Stimulated activated CD4-positive, alpha-beta T cell treated with anti-CD3 and anti-CD28 coated beads, Interleukin-4, amount 100 ng/mL, for 1 hour (primary cell): Measurements from ENCODE around the gene ABHD12.

Source experiments
- DNase-seq: peaks from one replicate; pipeline ENCODE4 v3.0.0-alpha.2; 2020

Gene ABHD12

DNA sequence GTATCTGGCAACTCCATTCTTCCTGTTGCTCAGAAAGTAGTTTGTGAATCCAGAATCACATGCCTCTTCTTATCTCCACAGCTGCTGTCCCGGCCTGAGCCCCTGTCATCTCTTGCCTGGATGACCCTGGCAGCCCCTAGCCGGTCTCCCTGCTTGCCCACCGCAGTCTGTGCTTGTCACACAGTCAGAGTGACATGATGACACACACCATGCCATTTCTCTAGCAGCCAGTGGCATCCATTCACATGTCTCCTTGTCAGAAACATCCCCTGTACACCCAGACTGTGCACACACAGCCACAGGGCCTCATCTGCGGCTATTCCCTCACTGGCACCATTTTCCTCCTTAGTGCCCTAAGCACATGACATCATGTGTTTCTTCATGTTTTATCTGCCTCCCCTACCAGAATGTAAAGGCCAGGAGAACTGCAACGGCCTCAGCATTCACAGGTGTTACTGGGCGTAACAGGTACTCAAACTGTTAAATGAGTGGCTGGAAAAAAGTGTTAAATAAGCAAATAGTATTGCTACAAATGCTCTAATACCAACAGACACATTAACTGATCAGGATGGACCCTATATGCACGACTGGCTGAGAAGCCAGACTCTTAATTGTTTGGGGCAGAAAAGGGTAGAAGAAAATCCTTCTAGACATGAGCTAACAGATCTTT lies 9.6 kb downstream of the ABHD12 start:
- no peak for DNase-seq

DNA sequence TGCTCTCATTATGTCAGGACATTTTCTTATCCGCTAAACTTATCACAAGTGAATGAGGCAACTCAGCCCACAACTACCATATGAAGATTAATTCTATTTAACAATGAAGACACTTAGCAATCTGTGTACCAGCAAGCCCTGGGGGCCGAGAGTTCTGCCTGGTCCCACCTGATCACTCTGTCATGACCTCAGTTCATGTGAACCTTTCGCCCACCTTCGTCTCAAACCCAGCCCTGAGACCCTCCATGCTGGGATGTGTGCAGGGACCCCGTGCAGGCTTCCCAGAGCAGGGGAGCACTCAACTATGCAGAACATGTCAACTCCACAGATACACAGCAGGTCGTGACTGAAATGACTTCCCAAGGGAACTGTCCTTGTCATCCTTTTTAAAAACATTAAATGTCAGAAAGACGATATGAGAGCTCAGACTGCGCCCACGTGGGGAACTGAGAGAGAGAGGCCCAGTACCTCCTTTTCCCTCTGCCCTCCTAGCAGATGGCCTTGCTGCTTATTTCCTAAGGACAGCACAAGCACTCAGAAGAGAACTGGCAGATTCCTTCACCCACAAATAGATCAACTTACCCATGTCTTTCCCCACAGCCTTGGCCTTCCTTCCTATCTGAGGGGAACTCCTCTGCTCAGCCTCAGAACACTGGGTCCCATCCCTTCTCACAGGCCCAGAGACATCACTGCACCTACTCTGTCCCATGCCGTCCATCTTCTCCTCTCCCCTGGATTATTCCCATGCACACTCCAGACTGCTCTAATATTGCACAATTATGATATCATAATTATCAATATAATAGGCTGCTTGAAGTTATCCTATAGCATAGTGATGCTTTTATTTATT lies 11.5 kb downstream of the ABHD12 start:
- DNase-seq: no peak

DNA sequence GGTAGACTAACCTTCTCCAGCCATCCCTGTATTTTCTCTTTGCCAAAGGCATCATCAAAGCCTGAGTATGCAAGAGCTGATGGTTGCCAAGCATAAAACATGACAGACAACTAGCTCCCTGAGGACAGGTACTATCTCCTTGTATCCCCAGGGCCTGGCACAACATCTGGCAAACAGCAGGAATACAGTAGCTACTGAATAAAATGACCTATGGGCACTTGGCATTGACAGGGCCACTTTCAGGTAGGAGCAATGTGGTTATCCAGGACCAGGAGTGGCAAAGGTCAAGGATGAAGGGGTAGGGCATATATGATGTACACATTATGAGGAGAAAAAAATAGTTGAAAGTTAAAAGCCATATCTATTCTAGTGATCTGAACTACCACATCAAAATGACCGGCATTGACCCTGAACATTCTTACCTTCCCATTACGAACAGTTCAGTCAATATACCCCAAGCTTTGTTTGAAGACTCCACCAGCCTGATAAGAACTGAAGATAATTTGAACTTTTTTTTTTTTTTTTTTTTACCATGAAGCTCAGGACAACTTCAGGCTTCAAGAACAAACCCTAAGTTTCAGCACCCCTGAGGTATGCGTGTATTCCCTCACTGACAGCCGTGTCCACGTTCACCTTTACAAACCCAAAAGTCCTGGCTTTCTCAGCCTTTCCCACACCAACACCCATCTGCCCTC lies 12.3 kb downstream of the ABHD12 start:
- no peak for DNase-seq

DNA sequence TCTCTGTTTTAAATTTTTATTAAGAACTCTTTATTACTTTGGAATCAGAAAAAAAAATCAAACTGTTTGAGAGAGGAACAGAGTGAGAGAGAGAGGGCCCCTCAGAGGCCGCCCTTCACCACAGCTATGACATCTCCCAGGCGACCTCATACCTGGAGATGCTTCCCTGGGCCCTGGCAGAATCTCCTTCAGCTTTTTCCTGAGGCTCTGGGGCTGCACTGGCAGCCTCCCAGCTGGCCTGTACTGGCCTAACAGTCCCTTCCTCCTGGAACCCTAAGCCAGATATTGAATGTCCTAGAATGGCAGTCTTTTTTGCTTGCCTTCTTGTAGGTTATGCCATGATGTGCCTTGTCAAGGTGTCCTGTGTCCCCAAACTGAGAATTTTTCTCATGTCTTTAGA lies 13.7 kb downstream of the ABHD12 start:
- DNase-seq: no peak

DNA sequence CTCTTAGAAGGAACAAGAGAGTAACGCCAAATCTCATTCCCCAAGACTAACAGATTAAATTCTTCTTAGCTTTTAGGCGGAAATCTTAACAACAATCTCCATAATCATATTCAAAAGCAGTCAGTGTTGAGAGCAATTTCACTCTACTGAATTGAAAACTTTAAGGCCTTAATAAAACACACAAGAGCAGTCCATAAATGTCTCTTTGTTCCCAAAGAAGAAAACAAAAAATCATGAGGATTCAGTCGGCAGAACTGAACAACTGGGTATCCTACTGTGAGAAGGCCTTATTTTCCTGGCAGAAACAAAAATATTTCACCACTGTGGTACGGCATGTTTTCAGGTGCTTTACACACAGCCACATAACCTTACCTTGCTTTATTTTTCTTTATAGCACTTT lies 14.4 kb downstream of the ABHD12 start:
- DNase-seq: no peak

DNA sequence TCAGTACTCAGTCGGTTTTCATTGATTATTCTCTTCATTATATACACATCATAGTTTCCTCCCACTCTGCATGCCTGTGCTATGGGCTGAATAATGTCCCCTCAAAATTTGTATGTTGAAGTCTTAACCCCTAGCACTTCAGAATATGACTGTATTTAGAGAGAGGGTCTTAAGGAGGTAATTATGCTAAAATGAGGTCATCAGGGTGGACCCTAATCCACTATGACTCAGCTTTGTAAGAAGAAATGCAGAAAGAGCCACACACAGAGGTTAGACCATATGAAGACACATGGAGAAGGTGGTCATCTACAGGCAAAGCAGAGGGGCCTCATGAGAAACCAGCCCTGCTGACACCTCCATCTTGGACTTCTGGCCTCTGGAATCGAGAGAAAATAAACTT lies 15.8 kb downstream of the ABHD12 start:
- no peak for DNase-seq

DNA sequence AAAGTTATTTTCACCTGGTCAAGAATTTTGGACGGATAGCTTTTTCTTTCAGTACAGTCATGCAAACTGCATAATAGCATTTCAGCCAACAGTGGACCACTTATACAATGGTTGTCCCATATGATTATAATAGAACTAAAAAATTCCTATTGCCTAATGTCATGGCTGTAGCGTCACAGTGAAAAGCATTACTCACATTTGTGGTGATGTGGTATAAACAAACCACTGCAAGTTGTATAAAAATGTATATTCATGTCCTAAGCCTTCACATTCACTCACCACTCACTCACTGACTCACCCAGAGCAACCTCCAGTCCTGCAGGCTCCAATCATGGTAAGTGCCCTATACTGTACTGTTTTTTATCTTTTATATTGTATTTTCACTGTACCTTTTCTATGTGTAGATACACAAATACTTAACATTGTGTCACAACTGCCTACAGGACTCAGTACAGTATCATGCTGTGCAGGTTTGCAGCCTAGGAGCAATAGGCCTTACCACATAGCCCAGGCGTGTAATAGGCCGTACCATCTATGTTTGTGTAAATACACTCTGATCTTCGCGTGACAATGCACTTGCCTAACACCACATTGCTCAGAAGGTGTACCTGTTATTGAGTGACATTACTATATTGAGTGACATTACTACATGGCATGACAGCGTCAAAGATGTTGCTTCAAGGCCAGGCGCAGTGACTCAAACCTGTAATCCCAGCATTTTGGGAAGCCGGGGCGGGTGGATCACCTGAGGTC lies 17.9 kb downstream of the ABHD12 start:
- DNase-seq: no peak

DNA sequence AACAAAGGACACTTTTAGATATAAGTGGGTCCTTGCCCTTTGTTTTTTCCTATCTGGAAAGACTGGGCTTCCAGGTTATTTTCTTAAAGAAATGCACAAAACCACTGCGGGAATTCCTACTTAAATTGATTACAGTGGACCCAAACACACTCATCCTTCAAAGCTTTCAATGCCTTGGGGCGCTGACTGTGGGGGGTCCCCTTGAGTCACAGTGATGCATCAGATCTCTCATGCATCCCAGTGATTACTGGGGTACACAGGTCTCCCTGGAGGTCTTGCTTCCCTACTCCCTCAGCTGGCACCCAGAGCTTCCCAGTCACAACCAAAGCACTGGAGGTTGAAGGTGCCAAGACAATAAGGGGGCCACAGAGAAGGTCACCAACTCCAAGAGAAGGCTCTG lies 20.7 kb downstream of the ABHD12 start:
- no peak for DNase-seq

DNA sequence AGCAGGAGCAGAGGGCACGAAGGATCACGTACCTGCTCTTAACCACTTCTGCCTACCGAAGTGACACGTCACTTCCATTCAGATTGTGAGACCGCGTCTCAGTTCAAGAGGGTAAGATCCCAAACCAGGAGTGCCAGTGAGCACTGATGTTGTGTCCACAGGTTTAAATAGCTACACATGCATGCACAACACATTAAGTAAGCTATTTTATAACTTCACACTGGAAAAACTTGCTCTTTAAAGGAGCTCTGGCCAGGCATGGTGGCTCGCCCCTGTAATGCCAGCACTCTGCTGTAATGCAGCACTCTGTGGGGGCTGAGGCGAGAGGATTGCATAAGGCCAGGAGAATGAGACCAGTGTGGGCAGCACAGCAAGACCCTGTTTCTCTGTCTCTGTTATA lies 21.1 kb downstream of the ABHD12 start:
- no peak for DNase-seq

DNA sequence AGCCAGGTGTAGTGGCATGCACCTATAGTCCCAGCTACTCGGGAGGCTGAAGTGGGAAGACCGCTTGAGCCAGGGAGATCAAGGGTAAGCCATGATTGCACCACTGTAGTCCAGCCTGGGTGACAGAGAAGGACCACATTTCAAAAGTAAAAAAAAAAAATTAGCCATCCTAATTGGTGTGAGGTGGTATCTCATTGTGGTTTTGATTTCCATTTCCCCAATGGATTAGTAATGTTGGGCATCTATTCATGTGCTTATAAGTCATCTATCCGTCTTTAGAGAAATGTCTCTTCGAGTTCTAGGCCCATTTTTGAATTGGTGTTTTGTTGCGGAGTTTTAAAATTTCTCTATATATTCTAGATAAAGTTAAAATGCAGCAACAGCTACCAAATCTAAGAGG lies 21.7 kb downstream of the ABHD12 start:
- DNase-seq: no peak

DNA sequence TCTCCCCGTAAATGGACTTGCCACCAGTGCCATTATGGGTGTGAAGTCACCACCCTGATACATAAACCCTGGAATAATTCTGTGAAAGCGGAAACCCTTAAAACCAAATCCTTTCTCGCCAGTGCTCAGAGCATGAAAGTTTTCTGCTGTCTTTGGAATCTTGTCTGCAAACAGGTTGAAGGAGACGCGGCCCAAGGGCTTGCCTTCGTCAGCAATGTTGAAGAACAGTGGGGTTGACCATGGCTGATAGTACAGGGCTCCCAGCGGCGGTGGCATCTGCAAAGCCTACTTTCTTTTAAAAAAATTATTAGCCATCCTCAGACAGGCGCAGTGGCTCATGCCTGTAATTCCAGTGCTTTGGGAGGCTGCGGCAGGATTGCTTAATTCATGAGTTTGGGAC lies 22.1 kb downstream of the ABHD12 start:
- DNase-seq: no peak

DNA sequence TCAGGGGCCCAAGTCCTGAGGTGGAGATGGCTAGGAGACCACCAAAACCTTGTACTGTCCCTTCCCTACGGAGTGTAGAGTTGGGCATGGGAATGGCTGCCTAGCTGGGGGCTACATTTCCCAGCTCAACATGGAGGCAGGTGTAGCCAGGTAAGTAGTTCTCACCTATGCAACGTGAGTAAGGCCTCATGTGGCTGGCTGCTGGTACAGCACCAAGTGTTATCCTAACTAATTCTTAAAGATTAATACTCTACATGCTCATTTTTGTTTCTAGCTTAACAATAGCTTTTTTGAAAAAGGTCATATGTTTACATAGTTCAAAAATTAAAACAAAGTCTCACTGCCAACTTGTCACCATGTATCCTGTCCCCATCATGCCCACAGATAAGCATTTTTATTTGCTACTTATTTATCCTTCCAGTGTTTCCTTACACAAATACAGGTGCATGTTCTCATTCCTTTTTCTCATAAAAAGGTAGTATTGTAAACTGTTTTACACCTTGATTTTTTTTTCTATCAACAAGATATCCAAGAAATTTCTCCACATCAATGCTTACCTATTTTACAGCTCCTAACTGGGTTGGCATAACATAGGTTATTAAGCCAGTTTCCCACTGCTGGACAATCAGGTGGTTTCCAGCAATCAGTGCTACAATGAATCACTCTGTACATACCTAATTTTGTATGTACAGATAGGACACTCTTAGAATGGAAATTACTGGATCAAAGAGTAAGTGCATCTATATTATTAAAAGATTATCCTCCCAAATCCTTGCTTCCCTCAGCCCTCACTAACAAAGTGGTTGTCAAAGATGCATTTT lies 25.5 kb downstream of the ABHD12 start:
- no peak for DNase-seq

DNA sequence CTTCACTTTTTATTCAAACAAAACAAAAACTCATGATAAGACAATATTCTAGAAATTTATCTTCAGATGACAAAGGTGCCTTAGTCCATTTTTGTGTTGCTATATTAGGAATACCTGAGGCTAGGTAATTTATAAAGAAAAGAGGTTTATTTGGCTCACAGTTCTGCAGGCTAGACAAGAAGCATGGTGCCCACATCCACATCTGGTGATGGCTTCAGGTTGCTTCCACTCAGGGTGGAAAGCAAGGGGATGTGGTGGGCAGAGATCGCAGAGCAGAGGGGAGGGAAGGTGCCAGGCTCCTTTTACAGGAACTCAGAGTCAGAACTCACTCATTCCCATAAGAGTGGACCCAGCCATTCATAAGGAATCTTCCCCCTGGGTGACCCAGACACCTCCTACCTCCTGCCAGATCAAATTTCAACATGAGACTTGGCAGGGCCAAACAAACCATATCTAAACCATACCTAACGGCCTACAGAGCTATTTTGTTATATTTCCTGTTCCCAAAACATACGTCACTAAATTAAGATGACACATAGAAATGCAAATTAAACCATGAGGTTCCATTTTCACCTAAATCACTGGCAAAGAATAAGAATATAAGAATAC lies 26.4 kb downstream of the ABHD12 start:
- no peak for DNase-seq

DNA sequence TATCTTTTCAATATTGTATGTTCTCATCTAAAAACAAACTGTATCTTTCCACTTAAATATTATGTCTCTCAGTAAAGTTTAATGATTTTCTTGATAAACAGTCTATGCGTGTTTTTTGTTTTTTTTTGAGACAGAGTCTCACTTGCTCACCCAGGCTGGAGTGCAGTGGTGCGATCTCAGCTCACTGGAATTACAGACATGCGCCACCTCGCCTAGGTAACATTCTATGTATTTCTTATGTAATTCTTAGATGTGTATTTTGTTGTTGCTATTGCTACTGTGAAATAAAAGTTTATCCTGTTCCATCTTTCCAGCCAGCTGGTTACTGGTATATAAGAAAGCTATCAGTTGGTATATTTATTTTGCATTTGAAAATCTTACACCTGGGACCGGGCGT lies 29.4 kb downstream of the ABHD12 start:
- no peak for DNase-seq

DNA sequence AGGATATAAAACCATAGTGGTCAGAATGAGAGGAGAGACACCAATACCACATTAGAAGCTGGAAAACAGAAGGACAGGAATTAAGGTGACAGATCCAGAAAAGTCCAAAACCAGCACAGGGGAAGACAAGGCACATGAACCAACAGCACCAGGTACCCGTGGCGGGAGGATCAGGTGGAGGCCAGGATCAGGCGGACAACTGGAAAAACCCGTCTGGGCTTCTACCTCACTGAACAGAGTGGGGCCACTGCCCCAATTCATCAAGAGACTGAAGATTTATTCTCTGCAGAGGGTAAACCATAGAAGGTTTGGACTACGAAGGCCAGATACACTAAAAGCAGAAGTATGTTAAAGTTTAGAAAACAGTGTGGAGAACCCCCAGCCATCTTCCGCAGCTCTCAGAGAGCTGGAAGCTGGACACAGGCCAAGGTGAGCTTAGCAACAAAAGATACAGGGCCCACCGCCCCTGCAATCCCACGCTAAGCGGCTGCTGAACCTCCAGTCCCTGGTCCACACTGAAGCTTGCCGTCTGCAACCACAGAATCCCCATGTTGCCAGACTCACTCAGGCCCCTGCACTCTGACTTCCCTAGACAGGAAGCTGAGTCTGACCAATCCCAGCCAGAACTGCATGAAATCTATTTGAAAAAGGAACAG lies 29.9 kb downstream of the ABHD12 start:
- DNase-seq: no peak

DNA sequence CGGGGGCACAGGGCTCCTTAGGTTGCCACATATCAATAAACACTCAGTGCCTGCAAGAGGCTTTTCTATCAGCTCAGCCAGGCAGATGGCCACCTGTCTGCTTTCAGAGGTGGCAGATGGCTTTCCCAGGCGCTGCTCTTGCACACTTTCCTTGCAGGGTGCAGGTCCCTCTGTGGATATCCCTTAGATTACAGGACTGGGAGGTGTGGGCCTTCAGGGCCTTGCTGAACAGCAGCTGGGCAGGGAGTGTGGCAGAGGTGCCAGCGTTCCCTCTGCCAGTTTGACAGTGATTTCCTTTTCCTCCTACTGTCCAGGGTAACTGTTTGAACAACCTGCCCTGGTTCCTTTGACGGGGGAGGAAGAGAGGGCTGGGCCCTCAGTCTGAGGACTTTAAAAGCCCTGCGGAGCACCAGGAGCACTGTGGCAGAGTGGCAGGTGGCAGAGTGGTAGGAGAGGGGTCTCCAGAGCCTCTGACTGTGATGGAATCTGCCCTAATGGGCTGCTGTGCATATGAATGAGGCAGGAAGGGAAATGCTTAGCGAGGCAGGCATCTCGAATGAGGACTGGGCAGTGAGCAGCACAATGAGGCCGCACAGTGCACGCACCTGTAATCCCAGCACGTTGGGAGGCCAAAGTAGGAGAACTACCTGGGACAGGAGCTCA lies 34.2 kb downstream of the ABHD12 start:
- DNase-seq: no peak

DNA sequence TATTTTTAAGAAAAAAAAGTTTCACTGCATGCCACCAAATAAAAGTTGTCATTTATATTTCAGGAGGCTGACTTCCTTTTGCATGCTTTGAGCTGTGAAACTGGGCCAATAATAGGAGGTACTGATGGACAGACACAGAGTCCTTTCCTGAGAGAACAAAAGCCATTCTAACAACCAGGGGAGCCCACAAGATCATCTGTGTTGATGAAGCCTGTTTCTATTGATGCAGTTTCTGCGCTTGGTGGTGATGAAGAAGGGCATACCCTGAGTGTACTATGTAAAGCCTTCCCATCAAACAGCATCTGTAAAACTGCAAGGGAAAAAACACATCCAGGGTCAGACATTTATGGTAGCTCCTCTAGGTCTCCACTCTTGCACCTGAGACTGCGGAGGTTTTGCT lies 34.8 kb downstream of the ABHD12 start:
- no peak for DNase-seq

DNA sequence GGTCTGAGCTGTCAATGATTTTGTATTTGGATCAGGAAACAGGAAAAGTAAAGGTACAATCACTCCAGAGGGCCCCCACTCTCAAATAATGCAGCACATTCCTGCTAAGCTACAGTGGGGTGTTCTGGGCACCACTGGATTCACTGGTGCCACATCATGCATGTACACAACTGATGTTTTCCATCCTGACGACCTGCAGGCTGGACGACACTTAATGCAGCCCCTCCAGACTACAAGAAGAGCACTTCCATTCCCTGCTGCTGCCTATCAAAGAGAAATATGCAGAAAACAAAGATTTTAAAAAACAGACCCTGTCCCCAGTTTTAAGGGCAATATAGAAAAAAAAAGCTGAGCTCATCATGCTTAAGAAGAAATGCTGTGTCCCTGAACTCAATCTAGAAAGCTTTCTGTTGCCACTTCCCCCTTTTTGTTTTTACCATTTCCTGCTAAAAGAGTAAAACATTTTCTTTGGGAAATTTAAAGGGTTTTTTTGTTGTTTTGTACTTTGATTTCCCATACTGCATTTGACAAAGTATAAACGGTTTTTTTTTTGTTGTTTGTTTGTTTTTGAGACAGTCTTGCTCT lies 35.5 kb downstream of the ABHD12 start:
- DNase-seq: no peak

DNA sequence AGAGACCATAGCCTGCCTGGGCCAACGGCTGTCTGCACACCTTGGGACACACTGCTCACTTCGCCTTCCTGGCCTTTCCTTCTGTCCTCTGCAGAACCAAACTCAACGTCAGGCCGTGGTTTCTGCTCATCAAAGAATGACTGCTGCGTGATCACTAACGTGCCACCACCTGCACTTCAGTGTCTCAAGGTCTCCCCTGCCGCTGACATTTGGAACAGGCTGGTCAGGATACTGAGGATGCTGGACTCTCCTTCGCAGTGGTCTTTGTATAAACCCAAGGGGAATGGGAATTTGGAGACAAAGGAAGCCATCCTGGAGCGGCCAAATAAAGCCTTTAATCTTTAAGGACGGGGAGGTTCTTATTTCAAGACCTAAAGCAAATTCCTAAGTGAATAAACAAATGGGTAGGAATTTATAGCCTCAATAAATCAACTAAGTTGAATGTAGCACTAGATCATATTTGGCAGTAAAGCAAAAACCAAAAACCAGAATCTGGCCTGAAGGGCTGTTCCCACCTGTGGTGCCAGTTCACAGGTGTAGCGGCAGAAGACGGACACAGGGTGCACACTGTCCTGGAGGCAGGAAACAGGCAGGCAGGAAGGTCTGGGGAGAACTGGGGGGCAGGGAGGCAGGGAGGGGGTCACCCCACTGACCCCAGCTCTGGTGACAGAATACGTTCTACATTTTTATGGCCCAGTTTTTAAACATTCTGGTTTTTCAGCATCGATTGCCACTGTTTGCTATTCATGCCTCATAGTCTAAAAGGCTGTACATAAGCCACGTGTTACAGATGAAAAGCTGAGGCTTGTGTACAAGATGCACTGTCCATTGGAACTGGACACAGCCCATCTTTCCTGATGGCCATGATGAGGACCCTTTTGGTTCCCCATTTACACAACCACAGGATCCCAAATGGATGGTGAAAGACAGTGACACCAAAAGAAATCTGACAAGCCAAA lies 36.6 kb downstream of the ABHD12 start:
- no peak for DNase-seq
